ENCODE results near the gene RRBP1.

- TF ChIP-seq, protein P1, sequence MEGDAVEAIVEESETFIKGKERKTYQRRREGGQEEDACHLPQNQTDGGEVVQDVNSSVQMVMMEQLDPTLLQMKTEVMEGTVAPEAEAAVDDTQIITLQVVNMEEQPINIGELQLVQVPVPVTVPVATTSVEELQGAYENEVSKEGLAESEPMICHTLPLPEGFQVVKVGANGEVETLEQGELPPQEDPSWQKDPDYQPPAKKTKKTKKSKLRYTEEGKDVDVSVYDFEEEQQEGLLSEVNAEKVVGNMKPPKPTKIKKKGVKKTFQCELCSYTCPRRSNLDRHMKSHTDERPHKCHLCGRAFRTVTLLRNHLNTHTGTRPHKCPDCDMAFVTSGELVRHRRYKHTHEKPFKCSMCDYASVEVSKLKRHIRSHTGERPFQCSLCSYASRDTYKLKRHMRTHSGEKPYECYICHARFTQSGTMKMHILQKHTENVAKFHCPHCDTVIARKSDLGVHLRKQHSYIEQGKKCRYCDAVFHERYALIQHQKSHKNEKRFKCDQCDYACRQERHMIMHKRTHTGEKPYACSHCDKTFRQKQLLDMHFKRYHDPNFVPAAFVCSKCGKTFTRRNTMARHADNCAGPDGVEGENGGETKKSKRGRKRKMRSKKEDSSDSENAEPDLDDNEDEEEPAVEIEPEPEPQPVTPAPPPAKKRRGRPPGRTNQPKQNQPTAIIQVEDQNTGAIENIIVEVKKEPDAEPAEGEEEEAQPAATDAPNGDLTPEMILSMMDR (IDR thresholded peaks at IDR 0.05; ENCODE audit: insufficient read depth, low read length) = no peak
- TF ChIP-seq POLR2AphosphoS5 (IDR thresholded peaks at IDR 0.05; ENCODE audit: low read depth) = no peak
Measured at GRCh38 chr20:17611540-17612286, 70.3 kb downstream of the RRBP1 start.

Data from HL-60 (cell line).